IMR-90 (cell line): ENCODE measurements around the gene CDH13. TPM values are rescaled to one million over a fixed set of nuclear protein-coding genes. Genes with fewer than 3 reads are reported as not detected.

Source experiments
- ATAC-seq: fragments of 200-7000 bp; cut with Tn5 transposase; 2 replicates; pipeline ENCODE4 v1.9.1; 2020; ENCODE audit warnings: low read depth, mild to moderate bottlenecking, moderate library complexity
- BruUV-seq: library from RNA; stranded (reverse); fragments of 400-500 nt; replicated peaks from 2 replicates; lab custom pipeline; 2021; lab: Mats Ljungman, UMichigan
- CTCF ChIA-PET: fragments of 300-600 bp; formaldehyde crosslinking; extraction: SDS; loops from one replicate; lab custom pipeline; 2021; ENCODE audit warnings: antibody characterized with exemption; lab: Yijun Ruan, JAX
- POLR2A ChIA-PET: fragments of 300-600 bp; sonication (Branson Sonifier 250); formaldehyde crosslinking; loops from one replicate; lab custom pipeline; 2022; ENCODE audit warnings: antibody characterized with exemption; ENCODE audit not compliant: unreplicated experiment; lab: Charles Lee
- DNase-seq: peaks from one replicate; pipeline ENCODE4 v3.0.0; 2013
- H2AFZ ChIP-seq: replicated peaks from 2 replicates; pipeline ENCODE3; 2013; ENCODE audit warnings: low read length, mild to moderate bottlenecking; ENCODE audit not compliant: poor library complexity
- H2AK5ac ChIP-seq: 2 replicates; pipeline ENCODE4 v1.6.1; 2013; ENCODE audit warnings: low read depth, low read length, inconsistent platforms
- H2AK9ac ChIP-seq: replicated peaks from 2 replicates; pipeline ENCODE3; 2013; ENCODE audit warnings: mild to moderate bottlenecking, low read depth, low read length, moderate library complexity; ENCODE audit not compliant: poor library complexity
- H2BK120ac ChIP-seq: 2 replicates; pipeline ENCODE4 v1.6.1; 2013; ENCODE audit warnings: low read depth, low read length, inconsistent platforms
- H2BK15ac ChIP-seq: 3 replicates; pipeline ENCODE4 v1.6.1; 2013; ENCODE audit warnings: low read depth, low read length, inconsistent platforms
- H2BK20ac ChIP-seq: 2 replicates; pipeline ENCODE4 v1.6.1; 2013; ENCODE audit warnings: low read depth, mild to moderate bottlenecking, inconsistent platforms, low read length, moderate library complexity
- H2BK5ac ChIP-seq: 2 replicates; pipeline ENCODE4 v1.6.1; 2013; ENCODE audit warnings: mild to moderate bottlenecking, low read depth, low read length, inconsistent platforms; ENCODE audit not compliant: poor library complexity, severe bottlenecking
- H3K14ac ChIP-seq: replicated peaks from 2 replicates; pipeline ENCODE4 v1.6.1; 2013; ENCODE audit warnings: low read depth, low read length, inconsistent platforms
- H3K18ac ChIP-seq: 2 replicates; pipeline ENCODE4 v1.6.1; 2013; ENCODE audit warnings: low read depth, low read length, control low read depth
- H3K23ac ChIP-seq: 2 replicates; pipeline ENCODE4 v1.6.1; 2013; ENCODE audit warnings: low read depth, low read length, inconsistent platforms
- H3K27ac ChIP-seq: 2 replicates; pipeline ENCODE4 v1.5.1; 2013; ENCODE audit warnings: mild to moderate bottlenecking, control low read depth, low read length; ENCODE audit not compliant: insufficient read depth
- H3K27me3 ChIP-seq: 2 replicates; pipeline ENCODE4 v1.6.1; 2013; ENCODE audit warnings: low read length; ENCODE audit not compliant: control insufficient read depth, insufficient read depth
- H3K36me3 ChIP-seq: 2 replicates; pipeline ENCODE4 v1.6.1; 2013; ENCODE audit warnings: low read length, mixed read lengths; ENCODE audit not compliant: control insufficient read depth, insufficient read depth
- H3K4ac ChIP-seq: 2 replicates; pipeline ENCODE4 v1.6.1; 2013; ENCODE audit warnings: low read depth, low read length, inconsistent platforms
- H3K4me1 ChIP-seq: 2 replicates; pipeline ENCODE4 v1.6.1; 2013; ENCODE audit warnings: low read length, mixed read lengths; ENCODE audit not compliant: control insufficient read depth, insufficient read depth
- H3K4me2 ChIP-seq: 2 replicates; pipeline ENCODE4 v1.6.1; 2013; ENCODE audit warnings: low read depth, mild to moderate bottlenecking, control low read depth, low read length, moderate library complexity
- H3K4me3 ChIP-seq: 2 replicates; pipeline ENCODE4 v1.5.1; 2013; ENCODE audit warnings: low read depth, mild to moderate bottlenecking, control low read depth, low read length, moderate library complexity; ENCODE audit not compliant: insufficient read depth
- H3K56ac ChIP-seq: 2 replicates; pipeline ENCODE4 v1.6.1; 2013; ENCODE audit warnings: low read length, inconsistent platforms; ENCODE audit not compliant: insufficient read depth; ENCODE audit errors: extremely low read depth
- H3K79me1 ChIP-seq, 2 experiments: 2 replicates each; pipeline ENCODE4 v1.6.1; 2013; ENCODE audit warnings: low read length in 2 of 2, inconsistent platforms in 1 of 2, low read depth in 1 of 2
- H3K9ac ChIP-seq: 2 replicates; pipeline ENCODE4 v1.6.1; 2013; ENCODE audit warnings: low read depth, low read length, control low read depth
- H3K9me1 ChIP-seq: 2 replicates; pipeline ENCODE4 v1.6.1; 2013; ENCODE audit warnings: low read length, inconsistent platforms; ENCODE audit not compliant: insufficient read depth
- H3K9me3 ChIP-seq: 2 replicates; pipeline ENCODE4 v1.6.1; 2013; ENCODE audit warnings: low read length; ENCODE audit not compliant: control insufficient read depth, insufficient read depth
- H4K20me1 ChIP-seq: 2 replicates; pipeline ENCODE4 v1.6.1; 2013; ENCODE audit warnings: low read length, inconsistent platforms; ENCODE audit not compliant: insufficient read depth
- H4K5ac ChIP-seq: 2 replicates; pipeline ENCODE4 v1.6.1; 2013; ENCODE audit warnings: mild to moderate bottlenecking, low read depth, low read length, control low read depth
- H4K8ac ChIP-seq, 2 experiments: 2 replicates each; pipeline ENCODE4 v1.6.1; 2013; ENCODE audit warnings: low read depth in 2 of 2, low read length in 2 of 2, control low read depth in 1 of 2, inconsistent platforms in 1 of 2
- H4K91ac ChIP-seq: 2 replicates; pipeline ENCODE4 v1.6.1; 2013; ENCODE audit warnings: low read depth, low read length, inconsistent platforms; ENCODE audit not compliant: insufficient read depth
- CHD1 ChIP-seq: IDR thresholded peaks from 2 replicates; pipeline ENCODE4 v1.6.1; 2012; ENCODE audit warnings: low read depth, low read length, improper control_type of control experiment
- CTCF ChIP-seq: conservative IDR thresholded peaks from 2 replicates; pipeline ENCODE4 v1.5.1; 2012; ENCODE audit warnings: mild to moderate bottlenecking, low read depth, low read length, improper control_type of control experiment
- FOS ChIP-seq: fragments of 150-350 bp; IDR thresholded peaks from 2 replicates; pipeline ENCODE4 v1.6.1; 2016; ENCODE audit warnings: low read depth, low read length
- MAFK ChIP-seq: IDR thresholded peaks from 2 replicates; pipeline ENCODE4 v1.6.1; 2012; ENCODE audit warnings: low read depth, low read length, improper control_type of control experiment
- MAZ ChIP-seq: IDR thresholded peaks from 2 replicates; pipeline ENCODE4 v1.6.1; 2012; ENCODE audit warnings: low read depth, mild to moderate bottlenecking, low read length, improper control_type of control experiment, moderate library complexity, borderline replicate concordance
- NFE2L2 ChIP-seq: fragments of 150-350 bp; IDR thresholded peaks from 2 replicates; pipeline ENCODE4 v1.6.1; 2016; ENCODE audit warnings: low read depth, mild to moderate bottlenecking, low read length
- POLR2A ChIP-seq: IDR thresholded peaks from 2 replicates; pipeline ENCODE4 v1.6.1; 2012; ENCODE audit warnings: mild to moderate bottlenecking, low read depth, low read length
- SMC3 ChIP-seq: fragments of 150-350 bp; IDR thresholded peaks from 2 replicates; pipeline ENCODE4 v1.6.1; 2016; ENCODE audit warnings: low read depth, mild to moderate bottlenecking, antibody characterized with exemption, low read length, moderate library complexity
- WGBS, 2 experiments: methylation state at CpG; one replicate each; pipeline versions ENCODE4 v1.1.5 to v1.1.7; 2013; ENCODE audit warnings: missing lambda C conversion rate in 2 of 2; ENCODE audit not compliant: insufficient read length in 1 of 2; ENCODE audit errors: extremely low coverage in 2 of 2; 5-methylcytosine and 5-hydroxymethylcytosine counted together
- dilution Hi-C: fragments of 300-500 bp; cut with HindIII; formaldehyde crosslinking; loops from one replicate; pipeline ENCODE4 v1.14.3; 2018; ENCODE audit warnings: low sequenced_read_pairs; ENCODE audit not compliant: unreplicated experiment
- in situ Hi-C: fragments of 300-500 bp; cut with MboI; formaldehyde crosslinking; loops from 3 replicates; pipeline ENCODE4 v1.14.3; 2019; ENCODE audit warnings: low sequenced_read_pairs, inconsistent platforms, mixed read lengths
- intact Hi-C: fragments of 100-400 bp; cut with micrococcal nuclease; formaldehyde crosslinking; loops from 2 replicates; pipeline ENCODE4 v1.10.0; 2022
- polyA plus RNA-seq, 3 experiments: library from polyadenylated mRNA; depleted of rRNA; stranded (reverse); fragments of >200 nt; gene quantifications; 2 replicates each; pipeline ENCODE4 v1.2.3, GENCODE V29; 2012; ENCODE audit warnings: low replicate concordance in 1 of 3
- total RNA-seq: library from RNA; depleted of rRNA; stranded (reverse); fragments of >200 nt; gene quantifications from 2 replicates; pipeline ENCODE4 v1.2.3, GENCODE V29; 2012
- TF ChIP-seq, protein P1 (sequence below): fragments of 150-350 bp; IDR thresholded peaks from 2 replicates; pipeline ENCODE4 v1.6.1; 2017; ENCODE audit warnings: mild to moderate bottlenecking, antibody characterized with exemption, low read length, low read depth

CDH13 gene
- total and polyA plus RNA-seq, 2 of the 4 experiments (the other 2 are of a cell fraction) = 61.6 to 74.7 TPM

- dilution Hi-C loops (no loop called here), in situ Hi-C loops (no loop called here), intact Hi-C loops (no loop called here)
- Histone ChIP-seq H3K79me1 (no peaks in the 10 kb centered on the region), H3K23ac (no peak overlapping the region), H2AK9ac (no peak overlapping the region), H3K4me2 (no peak overlapping the region), H3K27me3 (no peaks in the 10 kb centered on the region), H4K20me1 (no peaks in the 10 kb centered on the region), H3K56ac (no peak overlapping the region), H2BK5ac (no peak overlapping the region), H3K9ac (no peak overlapping the region), H3K9me3 (no peaks in the 10 kb centered on the region), H3K9me1 (no peaks in the 10 kb centered on the region), H3K4me3 (no peak overlapping the region), H3K18ac (no peak overlapping the region), H3K14ac (no peak overlapping the region), H2BK15ac (no peak overlapping the region), H4K91ac (no peak overlapping the region), H4K8ac (no peak overlapping the region), H3K27ac (no peak overlapping the region), H2AK5ac (no peak overlapping the region), H3K4ac (no peak overlapping the region), H2BK120ac (no peak overlapping the region), H4K5ac (no peak overlapping the region), H2BK20ac (no peak overlapping the region), H2AFZ (no peak overlapping the region), H3K36me3 (no peaks in the 10 kb centered on the region), H3K4me1 (no peaks in the 10 kb centered on the region)
- no peak for DNase-seq
- no TSS peak for BruUV-seq
- ChIA-PET POLR2A (no interaction called here), CTCF (interaction anchor here (0.6 kb wide), 1 partner anchor 853 kb away, joined by 3 read pairs; no protein-coding TSS in a partner anchor)
- TF ChIP-seq POLR2A (no peak), MAFK (no peak), MAZ (no peak), FOS (no peak), CTCF (no peak), NFE2L2 (no peak), CHD1 (no peak), SMC3 (no peak)
- TF ChIP-seq, protein P1, sequence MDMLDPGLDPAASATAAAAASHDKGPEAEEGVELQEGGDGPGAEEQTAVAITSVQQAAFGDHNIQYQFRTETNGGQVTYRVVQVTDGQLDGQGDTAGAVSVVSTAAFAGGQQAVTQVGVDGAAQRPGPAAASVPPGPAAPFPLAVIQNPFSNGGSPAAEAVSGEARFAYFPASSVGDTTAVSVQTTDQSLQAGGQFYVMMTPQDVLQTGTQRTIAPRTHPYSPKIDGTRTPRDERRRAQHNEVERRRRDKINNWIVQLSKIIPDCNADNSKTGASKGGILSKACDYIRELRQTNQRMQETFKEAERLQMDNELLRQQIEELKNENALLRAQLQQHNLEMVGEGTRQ = no peak
- WGBS, 2 experiments = 29% methylated on average over 1 of the region's 2 CpGs; no CpG with 5 or more reads in 1 of the 2 experiments
- ATAC-seq = no peak
Measured at GRCh38 chr16:83768986-83769385, 1142.2 kb downstream of the CDH13 start.
